Effector CD8-positive, alpha-beta T cell (primary cell): Measurements from ENCODE around the gene NSMF.
A peak's percentile ranks its signal among the peaks of the same experiment; 100 is the strongest.

Experiments
- DNase-seq: peaks from one replicate; lab custom pipeline; 2025; lab: John Stamatoyannopoulos, UW
- total RNA-seq, 4 experiments: gene quantifications; one replicate each; lab custom pipeline; 2026; lab: John Stamatoyannopoulos, UW

NSMF gene, protein sequence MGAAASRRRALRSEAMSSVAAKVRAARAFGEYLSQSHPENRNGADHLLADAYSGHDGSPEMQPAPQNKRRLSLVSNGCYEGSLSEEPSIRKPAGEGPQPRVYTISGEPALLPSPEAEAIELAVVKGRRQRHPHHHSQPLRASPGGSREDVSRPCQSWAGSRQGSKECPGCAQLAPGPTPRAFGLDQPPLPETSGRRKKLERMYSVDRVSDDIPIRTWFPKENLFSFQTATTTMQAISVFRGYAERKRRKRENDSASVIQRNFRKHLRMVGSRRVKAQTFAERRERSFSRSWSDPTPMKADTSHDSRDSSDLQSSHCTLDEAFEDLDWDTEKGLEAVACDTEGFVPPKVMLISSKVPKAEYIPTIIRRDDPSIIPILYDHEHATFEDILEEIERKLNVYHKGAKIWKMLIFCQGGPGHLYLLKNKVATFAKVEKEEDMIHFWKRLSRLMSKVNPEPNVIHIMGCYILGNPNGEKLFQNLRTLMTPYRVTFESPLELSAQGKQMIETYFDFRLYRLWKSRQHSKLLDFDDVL
- 25.7 to 55.3 (median 49.0) reads per million in 4 experiments for total RNA-seq

DNA sequence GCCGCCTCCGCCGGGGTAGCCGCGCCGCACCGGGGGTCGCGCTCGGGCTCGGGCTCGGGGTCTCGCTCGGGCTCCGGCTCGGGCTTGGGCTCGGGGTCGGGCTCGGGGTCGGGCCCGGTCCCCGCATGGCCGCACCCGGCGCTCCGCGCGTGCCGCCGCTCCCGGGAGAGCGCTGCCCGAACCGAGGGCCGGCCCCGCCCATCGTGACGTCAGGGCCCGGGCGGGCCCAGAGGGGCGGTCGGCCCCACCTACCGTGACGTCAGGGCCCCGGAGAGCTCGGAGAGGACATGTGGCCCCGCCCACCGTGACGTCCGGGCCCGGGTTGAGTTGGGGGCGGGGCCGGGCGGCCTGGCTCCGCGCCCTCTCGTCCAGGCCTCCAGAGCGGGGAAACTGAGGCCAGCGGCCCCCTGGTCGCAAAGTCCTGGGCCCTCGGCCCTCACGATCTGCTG, at the start of gene NSMF:
NSMF (minus strand) TSS at position 183 of the 449 bp plus-strand sequence. CDS start 232 bp downstream, outside the sequence.
- peak; percentile 89 for DNase-seq

DNA sequence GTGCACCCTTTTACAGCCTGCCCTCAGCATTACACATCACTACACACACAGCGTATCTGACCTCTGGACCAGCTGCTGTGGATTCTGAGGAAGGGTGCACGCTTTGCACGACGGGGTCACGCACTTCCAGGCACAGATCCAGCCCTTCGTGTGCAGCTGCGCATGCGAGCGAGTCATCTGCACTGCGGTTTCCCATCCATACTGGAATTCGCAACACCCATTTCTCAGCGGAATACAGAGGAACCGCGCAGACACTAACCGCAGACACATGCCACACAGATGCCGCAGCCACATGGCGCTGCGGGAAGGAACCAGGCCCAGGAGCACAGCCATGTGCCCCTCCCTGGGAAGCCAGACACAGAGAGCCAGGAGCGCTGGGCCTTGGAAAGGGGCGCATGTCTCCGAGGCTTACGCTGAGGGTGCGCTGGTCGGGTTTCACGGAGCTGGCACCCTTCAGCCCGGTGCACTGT, 47.6 kb upstream of the NSMF start:
- no peak for DNase-seq

DNA sequence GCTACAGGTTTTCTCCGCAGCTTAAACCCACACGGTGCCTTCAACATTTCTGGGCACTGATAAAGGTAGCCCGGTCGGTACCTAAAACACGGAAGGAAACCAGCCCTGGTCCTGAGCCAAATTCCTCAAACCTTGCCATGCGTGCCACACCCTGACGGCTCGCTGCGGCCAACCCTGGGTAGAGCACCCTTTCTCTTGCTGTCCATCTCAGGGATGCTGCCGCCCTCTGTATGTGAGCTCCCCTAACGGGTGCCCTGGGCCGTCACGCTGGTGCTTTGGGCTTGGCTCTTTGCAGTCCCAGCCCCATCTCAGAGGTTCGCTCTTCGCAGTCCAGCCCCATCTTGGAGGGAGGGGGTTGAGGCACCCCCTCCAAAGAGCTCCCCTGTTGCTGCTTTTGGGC, 47.1 kb upstream of the NSMF start:
- no peak for DNase-seq

DNA sequence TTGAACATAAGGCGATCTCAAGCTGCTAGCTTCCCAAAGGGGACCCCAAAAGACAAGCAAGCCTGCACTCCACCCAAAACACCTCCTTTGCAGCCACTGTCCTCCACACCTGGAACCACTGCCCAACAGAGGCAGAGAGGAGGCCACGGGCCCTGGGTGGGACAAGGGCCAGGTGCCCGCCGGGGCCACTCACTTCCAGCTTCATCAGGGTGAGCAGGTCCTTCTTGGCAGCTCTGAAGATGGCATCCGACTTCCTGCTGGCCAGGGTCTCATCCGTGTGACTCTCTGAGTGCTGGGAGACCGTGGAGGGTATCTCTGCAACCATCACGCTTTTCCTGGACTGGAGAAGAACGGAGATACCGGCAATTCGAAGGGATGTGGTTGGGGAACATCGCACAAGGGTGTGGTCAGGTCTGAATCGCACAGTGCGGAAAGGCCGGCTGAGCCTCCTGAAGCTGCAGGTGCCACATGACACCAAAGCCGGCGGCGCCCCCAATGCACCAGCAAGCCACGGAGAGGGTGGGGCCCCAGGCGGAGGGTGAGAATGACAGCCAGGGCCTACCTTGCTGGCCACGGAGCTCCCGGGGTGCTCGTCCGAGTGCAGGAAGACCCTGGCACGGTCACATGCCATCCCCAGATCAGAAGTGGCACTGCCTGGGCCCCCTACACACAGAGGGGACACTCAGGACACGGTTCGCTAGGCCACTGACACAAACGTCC, 46.4 kb upstream of the NSMF start:
- DNase-seq: no peak

DNA sequence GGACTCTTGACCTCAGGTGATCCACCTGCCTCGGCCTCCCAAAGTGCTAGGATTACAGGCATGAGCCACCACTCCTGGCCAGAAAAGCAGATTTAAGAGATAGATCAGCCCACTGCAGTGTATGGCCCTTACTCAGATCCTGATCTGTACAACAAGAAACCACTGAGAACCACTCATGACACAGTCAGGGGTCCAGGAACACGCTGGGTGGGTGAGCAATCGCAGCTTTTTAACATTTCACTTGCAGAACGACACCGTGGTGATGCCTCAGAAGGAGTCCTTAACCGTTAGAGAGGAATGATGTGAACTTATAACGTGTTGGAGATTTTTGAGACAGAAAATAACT, 45.3 kb upstream of the NSMF start:
- no peak for DNase-seq

DNA sequence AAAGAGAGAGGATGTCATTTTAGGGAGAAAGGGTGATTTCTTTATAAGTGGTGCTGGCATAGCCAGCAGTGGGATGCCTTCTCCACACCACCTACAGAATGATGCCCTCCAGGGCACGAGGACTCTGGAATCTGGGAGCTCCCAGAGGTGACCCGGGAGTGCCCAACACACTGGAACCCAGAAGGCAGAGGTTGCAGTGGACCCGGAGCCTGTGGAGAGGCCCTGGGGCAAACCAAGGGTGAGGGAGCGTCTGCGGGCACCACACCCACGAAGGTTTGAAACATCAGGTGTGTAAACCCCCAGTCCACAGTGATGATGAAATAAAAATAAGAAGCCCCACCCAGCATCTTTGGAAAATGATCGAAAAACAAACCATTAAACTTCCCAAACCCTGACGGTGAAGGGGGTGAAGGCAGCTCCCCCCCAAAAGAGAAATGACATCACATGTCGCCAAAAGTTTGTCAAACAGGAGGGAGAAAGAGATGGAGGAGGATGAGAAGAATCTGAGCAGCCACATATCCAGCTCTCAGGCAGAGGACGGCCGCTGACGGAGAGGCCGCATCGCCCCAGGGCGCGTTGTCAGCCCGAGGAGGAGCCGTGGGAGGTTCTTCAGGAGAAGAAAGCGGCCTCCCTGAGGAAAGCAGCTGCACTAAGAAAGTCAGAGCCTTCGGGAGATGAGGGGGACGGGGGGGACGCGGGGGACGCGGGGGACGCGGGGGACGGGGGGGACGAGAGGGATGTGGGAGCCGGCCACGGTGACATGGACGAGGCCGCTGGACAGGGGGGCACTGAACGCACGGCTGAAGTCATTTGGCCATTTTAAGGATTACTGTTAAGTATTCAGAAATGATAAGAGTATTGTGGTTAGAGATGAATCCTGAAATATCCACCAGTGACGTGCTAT, 43.1 kb upstream of the NSMF start:
- no peak for DNase-seq

DNA sequence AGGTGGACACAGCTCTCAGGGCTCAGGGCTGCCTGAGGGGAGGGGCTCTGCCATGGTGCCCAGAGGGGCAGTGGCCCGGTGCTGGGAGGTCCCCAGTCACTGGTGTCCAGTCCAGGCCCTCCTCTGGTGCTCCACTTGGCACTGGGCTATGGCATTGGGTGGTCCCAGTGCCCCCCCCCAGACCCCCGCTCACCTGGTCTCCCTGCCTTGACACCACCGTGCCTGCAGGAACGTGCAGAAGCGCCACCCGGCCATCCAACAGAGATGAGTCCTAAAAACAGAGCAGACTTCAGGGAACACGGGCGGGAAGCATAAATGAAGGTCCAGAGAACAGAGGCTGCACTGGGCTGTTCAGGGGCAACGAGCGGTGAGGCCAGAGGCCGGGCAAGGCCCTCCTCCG, 42.3 kb upstream of the NSMF start:
- no peak for DNase-seq

DNA sequence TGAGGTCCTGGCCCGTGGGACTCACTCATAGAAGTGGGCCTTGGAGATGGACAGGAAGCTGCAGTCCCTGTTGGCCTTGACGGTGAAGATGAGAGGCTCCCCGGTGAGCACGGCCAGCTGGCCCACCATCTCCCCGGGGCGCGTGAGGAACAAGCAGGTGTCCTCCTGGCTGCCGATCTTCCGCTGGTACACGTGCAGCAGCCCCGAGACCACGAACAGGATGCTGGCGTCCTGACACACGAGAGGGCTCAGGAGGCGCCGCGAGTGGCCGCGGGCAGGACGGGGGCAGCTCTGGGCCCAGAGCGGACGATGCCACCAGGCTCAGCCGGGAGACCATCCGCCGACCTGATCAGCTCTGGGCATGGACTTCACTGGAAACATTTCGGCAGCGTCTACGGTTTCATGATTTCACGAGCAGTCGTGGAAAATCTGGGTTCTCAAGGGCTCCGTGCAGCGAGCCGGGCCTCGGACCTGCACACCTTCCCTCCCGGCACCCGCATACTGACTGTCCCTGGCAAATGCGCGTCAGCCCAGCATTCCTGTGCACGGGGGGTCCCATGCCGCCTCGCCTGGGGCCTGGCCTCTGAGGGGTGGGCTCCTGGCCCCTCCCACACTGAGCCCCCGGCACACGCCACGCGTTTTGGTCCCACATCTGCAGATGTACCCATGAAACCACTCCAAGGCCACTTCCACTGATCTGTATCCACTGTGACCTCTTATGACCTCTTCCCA, 41.7 kb upstream of the NSMF start:
- DNase-seq: no peak

DNA sequence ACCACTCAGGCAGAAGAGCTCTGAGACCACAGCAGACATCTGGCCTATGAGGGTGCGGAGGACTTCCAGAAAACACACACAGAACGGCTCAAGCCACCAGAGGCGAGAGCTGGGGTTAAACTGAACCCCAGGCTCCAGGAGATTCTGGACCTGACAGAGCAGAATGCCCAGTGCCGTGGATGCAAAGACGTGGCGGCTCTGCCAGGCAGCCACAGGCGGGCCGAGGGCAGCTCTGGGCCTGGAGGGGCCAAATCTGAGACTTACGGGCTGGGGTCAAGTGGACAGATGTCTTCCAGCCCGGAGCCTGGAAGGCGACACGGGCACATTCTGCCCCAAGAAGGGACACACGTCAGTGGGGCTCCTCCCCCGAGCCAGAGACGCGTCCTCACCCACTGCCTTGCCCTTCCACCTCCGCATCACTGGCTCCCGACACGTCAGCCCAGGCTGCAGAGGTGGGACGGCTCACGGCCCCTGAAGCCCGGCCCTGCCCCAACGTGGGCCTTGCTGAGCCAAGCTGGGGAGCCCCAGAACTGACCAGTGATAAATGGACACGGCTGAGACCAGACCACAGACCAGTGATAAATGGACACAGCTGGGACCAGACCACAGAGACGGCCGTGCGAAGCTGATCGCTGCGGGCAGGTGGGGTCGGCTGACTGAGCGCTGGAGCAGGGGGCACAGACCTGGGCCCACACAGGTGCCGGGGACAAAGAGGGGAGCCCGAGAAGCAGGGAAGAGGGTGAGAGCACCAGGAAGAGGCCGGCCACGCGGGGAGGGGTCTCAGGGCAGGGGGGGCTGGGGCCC, 40.9 kb upstream of the NSMF start:
- DNase-seq: no peak

DNA sequence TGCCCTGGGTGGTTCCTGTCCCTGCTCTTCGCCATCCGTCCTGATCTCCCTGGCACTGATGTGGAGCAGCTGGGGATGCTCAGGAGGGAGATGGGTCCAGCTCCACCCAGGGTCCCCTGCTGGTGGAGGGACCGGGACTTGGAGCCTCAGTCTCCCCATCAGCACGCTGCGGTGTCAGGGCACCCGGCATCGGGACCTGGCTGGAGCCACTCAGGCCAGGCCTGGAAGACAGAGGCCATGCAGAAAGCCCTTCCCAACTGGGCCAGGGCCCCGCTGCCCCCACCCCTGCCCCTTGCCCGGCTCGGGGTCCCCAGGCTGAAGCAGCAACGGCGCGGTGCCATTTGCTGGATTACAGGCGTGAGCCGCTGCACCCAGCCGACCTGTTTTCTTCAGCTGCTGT, 40.3 kb upstream of the NSMF start:
- no peak for DNase-seq

DNA sequence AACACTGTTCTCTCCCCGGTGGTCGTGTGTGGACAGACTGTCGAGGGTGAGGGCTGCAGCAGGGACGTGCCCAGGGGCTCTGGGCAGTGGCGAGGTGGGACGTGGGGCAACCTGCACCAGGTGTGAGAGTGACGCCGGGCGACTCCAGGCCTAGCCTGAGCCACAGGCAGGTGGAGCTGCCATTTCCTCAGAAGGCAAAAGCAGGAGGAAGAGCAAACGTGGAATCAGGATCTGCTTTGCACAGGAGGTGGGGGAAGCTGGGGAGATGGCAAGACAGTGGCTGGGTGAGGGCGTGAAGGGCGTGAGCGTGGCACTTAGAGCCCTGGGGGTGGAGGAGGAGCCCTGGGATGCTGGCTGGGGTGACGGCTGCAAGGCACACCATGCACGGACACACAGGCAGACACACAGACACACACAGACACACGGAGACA, 39.6 kb upstream of the NSMF start:
- DNase-seq: no peak

DNA sequence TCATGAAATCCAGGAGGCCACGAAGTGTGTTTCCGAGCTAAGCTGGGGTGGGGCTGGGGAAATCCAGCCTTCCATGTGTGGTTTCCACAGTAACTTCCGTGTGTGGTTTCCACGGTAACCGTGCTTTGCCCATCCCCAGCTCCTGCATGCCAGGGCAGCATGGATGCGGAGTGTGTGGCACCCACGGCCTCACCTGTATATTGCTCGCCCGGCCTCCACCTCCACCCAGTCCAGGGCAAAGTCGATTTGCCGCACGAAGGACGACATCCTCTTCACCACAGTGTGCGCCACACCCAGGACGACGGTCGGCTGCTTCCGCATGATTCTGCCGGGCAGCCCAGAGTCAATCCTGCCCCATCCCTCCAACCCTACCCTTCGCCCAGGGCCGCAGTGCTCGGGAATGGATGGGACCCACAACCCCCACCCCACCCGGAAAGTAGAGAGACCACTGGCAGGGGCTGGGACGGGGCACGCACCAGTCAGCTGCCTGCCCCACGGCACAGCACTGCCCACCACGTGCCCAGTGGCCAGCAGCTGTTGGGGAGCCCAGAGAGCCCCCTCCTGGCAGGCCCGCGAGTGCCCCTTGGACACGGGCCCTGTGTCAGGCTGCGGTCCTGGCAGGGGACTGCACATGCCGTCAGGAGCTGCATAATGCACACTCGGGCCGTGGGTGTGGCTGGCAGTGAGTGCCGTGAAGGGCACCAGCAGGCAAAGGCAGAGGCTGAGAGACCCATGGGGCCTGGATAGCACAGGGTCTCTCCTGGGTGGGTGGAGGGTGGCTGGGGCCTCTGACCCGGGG, 39.0 kb upstream of the NSMF start:
- DNase-seq: no peak

DNA sequence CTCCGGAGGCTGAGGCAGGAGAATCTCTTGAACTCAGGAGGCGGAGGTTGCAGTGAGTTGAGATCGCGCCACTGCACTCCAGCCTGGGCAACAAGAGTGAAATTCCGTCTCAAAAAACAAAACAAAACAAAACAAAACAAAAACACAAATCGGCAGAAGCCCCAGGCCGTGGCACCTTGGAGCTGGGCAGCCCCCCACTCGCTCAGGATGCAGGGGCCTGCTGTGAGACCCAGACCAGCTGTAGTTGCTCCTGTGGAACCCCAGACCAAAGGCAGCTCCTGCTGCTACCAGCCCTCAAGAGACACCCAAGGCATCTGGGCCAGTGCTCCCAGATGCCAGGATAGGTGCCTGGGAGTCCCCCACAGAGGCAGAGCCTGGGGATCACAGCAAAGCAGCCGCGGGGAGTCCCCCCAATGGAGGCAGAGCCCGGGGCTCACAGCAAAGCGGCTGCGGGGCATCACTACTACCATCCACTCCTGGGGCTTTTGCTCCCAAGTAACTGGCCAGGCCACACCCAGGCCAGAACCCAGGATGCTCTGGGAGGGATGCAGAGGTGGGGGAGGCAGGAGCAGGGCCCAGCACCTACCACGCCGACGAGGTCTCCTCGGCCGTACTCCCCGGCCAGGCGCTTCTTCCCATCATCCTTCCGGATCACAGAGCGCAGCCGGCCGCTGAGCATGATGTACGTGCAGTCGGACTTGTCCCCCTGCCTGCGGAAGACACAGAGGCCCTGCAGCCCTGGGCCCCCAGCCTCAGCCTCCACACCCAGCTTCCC, 37.7 kb upstream of the NSMF start:
- DNase-seq: no peak

DNA sequence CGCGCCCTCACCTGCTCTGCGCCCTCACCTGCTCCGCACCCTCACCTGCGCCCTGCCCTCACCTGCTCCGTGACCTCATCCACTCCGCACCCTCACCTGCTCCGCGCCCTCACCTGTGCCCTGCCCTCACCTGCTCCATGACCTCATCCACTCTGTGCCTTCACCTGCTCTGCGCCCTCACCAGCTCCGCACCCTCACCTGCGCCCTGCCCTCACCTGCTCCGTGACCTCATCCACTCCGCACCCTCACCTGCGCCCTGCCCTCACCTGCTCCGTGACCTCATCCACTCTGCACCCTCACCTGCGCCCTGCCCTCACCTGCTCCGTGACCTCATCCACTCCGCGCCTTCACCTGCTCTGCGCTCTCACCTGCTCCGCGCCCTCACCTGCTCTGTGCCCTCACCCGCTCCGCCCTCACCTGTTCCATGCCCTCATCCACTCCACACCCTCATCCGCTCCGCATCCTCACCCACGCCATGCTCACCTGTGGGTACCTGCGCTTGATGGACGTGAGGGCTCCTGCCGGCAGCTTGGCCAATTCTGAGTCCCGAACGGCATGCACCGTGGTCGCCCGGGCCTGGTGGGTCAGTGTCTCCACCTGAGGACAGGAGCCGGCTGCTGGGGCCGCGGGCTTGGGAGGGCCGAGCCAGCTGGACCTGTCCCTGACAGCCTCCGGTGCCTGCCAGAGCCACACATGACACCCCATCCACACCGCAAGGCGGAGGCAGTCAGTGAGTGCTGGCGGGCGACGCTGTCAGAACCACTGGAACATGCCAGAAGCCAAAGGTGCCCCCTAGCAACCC, 35.6 kb upstream of the NSMF start:
- DNase-seq: no peak

DNA sequence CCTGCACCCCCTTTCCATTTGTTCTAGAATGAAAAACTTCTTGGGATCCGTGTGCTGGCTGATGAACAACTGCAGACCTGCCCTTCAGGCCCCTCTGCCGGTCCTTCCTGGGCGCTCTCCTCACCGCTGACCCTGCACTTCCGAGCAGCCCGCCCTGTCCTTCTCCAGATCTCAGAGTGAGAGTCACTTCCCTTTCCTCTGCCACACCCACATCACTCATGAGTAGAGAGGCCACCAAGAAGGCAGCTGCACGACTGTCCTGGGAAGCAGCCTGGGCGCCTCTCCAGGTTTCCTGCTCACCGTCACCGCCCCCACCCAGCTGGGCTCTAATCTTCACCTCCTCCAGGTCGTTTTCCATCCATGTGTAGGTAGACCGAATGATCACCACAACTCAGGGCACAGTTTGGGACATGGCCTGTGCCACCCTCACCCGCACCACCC, 35.0 kb upstream of the NSMF start:
- no peak for DNase-seq

DNA sequence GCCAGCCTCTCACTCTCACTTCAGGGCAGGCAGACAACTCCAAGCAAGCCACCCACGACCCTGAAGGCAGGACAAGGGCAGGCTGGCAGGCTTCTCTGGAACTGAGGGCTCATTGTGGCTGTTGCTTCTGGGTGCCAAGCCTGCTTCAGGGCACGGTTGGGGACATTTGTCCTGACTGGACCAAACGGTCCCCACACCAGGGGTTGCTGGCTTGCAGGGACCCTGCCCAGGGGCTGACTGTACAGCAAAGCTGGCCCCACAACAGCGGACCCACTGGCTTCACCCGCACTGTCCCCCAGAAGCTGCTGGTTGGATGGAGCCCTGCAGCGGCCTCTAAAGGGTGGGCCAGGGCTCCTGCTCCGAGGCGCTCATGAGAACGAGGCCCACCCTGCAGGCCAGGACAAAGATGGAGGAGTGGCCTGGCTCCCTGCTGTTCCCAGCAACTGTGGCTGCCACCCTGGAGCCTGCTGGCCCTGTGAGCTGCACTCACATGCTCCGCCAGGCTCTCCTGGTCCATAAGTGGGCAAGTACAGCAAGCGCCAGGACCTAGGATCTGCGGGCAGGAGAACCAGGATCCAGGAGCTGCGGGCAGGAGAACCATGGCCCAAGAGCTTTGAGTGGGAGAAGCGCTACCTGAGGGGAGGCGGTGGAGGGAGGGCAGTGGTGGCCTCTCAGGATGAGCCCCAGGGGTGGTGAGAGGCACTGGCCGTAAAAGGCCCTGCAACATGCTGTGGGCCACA, 34.4 kb upstream of the NSMF start:
- DNase-seq: no peak
